Colonic mucosa (tissue), 4 donors: ENCODE data around the gene OR5AS1. TPM values are rescaled to one million over a fixed set of nuclear protein-coding genes. Genes with fewer than 3 reads are reported as not detected.

Experiments used
- DNase-seq: peaks from one replicate; pipeline ENCODE4 v3.0.0-alpha.2; 2020
- H3K27ac ChIP-seq: fragments of 200-600 bp; one replicate; pipeline ENCODE4 v1.8.0; 2021
- H3K27me3 ChIP-seq: fragments of 200-600 bp; one replicate; pipeline ENCODE4 v1.8.0; 2021
- H3K36me3 ChIP-seq: fragments of 200-600 bp; one replicate; pipeline ENCODE4 v1.8.0; 2021
- H3K4me1 ChIP-seq: fragments of 200-600 bp; one replicate; pipeline ENCODE4 v1.8.0; 2021; ENCODE audit warnings: mild to moderate bottlenecking
- H3K4me3 ChIP-seq: fragments of 200-600 bp; one replicate; pipeline ENCODE4 v1.8.0; 2021
- H3K9ac ChIP-seq, 2 donors: one replicate each; pipeline ENCODE4 v1.7.0; 2013; ENCODE audit warnings: control low read depth in 2 of 2, low read depth in 2 of 2, low read length in 2 of 2
- H3K9me3 ChIP-seq: fragments of 200-600 bp; one replicate; pipeline ENCODE4 v1.8.0; 2021
- intact Hi-C: fragments of 100-400 bp; cut with DNase I; formaldehyde crosslinking; loops from one replicate; pipeline ENCODE4 v1.14.1; 2022
- total RNA-seq, 2 donors: library from RNA; stranded (reverse); fragmentation: NEBNext Ultra II Directional in 1 of 2; extraction: Animal tissue kit (Norgen Biotek cat#: 25700) in 1 of 2; gene quantifications; one replicate each; pipeline ENCODE4 v1.2.1, GENCODE V29; 2021
- TF ChIP-seq, protein P1 (sequence below): fragments of 200-600 bp; IDR thresholded peaks from one replicate; pipeline ENCODE4 v1.8.0; 2022; ENCODE audit warnings: antibody characterized with exemption, mild to moderate bottlenecking
- donor health status: healthy.
- donor health status: DM: no; HTN: no; CAD: no.
- donor health status: DM: no; HTN: no; CAD: no.

The OR5AS1 gene
- total RNA-seq: not detected

DNA sequence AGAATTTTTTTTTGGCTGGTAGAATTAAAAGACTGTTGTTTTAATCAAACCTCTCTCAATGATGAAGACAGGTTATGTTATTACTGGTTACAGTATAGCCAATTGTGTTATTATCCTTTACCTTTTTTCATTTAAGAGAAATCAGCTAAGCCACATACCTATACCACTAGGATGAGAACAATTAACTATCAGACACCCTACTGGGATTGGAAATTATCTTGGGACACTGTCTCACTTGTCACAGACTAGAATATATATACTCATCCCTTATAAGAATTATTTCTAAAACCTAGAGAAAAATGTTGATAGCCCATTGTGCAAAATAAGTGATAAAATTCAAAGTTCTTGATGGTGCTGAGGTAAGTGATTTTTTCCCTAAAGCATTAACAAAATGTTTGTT is at the start of gene OR5AS1:
Gene OR5AS1 (plus strand): TSS at position 301 of the 400 bp plus-strand sequence. CDS start 2,765 bp downstream, outside the sequence.
- Histone ChIP-seq H3K27ac (no peak within 1 kb of the TSS), H3K4me3 (no peak within 1 kb of the TSS), H3K9me3 (no peaks in the 10 kb centered on the region), H3K27me3 (no peaks in the 10 kb centered on the region), H3K36me3 (no peaks in the 10 kb centered on the region), H3K9ac (no peak within 1 kb of the TSS), H3K4me1 (no peaks in the 10 kb centered on the region)
- TF ChIP-seq, protein P1, sequence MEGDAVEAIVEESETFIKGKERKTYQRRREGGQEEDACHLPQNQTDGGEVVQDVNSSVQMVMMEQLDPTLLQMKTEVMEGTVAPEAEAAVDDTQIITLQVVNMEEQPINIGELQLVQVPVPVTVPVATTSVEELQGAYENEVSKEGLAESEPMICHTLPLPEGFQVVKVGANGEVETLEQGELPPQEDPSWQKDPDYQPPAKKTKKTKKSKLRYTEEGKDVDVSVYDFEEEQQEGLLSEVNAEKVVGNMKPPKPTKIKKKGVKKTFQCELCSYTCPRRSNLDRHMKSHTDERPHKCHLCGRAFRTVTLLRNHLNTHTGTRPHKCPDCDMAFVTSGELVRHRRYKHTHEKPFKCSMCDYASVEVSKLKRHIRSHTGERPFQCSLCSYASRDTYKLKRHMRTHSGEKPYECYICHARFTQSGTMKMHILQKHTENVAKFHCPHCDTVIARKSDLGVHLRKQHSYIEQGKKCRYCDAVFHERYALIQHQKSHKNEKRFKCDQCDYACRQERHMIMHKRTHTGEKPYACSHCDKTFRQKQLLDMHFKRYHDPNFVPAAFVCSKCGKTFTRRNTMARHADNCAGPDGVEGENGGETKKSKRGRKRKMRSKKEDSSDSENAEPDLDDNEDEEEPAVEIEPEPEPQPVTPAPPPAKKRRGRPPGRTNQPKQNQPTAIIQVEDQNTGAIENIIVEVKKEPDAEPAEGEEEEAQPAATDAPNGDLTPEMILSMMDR: no peak
- DNase-seq: no peak
- intact Hi-C loops: no loop called here

DNA sequence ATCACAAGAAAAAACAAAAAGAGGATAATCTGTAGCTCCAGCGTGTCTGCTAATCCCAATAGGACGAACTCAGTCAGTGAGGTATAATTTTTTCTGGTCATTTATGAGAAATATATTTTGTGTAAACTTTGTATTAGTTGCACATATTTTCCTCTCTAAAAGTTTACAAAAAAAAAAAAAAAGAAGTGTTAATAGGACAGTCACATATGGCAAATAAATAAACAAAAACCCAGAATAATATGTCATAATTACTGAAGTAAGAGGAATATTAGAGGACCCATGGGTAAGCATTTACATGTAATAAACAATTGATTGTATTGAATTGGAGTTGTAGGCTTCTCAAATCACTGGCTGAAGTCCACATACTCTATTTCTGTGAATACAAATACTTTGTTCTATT is 32.9 kb upstream of the OR5AS1 start, which contains the start of gene OR5F1:
Gene OR5F1 (minus strand): TSS at position 101 of the 400 bp plus-strand sequence. CDS start 0 bp downstream, at position 101.
- no peaks in the 10 kb centered on the region for H3K36me3 ChIP-seq
- intact Hi-C loops: no loop called here
- H3K9ac ChIP-seq: no peak within 1 kb of the TSS
- no peaks in the 10 kb centered on the region for H3K27me3 ChIP-seq
- H3K9me3 ChIP-seq: no peaks in the 10 kb centered on the region
- H3K4me1 ChIP-seq: no peaks in the 10 kb centered on the region
- no peak within 1 kb of the TSS for H3K4me3 ChIP-seq
- TF ChIP-seq, protein P1: no peak
- no peak for DNase-seq
- no peak within 1 kb of the TSS for H3K27ac ChIP-seq

DNA sequence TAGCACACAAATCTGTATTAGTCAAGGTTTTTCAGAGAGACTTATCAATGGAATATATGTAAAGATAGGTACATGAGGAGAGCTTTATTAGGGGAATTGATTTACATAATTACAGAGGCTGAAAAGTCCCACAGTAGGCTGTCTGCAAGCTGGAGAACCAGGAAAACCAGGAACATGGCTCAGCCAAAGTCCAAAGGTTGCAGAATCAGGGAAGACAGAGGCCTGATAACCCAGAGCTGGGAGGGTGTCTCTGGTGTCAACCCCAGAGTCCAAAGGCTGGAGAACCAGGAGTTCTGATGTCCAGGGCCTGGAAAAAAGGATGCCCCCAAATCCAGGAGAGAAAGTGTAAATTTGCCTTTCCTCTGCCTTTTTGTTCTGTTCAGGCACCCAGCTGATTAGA is 16.7 kb upstream of the OR5AS1 start:
- Histone ChIP-seq H3K36me3 (no peaks in the 10 kb centered on the region), H3K4me1 (no peaks in the 10 kb centered on the region), H3K27me3 (no peaks in the 10 kb centered on the region), H3K9ac (no peak overlapping the region), H3K27ac (no peak overlapping the region), H3K4me3 (no peak overlapping the region), H3K9me3 (no peaks in the 10 kb centered on the region)
- no peak for DNase-seq
- TF ChIP-seq, protein P1: no peak
- intact Hi-C loops: no loop called here

DNA sequence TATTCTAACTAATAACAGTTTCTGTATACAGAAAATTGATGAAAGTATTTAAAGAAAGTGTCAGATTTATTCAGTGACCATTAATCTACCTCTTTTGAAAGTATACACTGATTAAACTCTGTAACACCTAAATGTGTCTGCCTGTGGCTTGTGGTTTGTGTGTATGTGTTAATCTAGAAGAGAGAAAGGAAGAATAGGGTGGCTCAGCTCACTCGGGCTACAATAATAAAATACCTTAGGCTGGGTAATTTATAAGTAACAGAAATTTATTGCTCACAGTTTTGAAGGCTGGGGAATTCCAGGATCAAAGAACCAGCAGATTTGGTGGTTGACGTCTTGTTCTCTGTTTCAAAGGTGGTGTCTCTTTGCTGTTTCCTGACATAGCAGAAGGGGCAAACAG is 13.6 kb upstream of the OR5AS1 start:
- H3K27ac ChIP-seq: no peak overlapping the region
- intact Hi-C loops: no loop called here
- TF ChIP-seq, protein P1: no peak
- H3K9ac ChIP-seq: no peak overlapping the region
- no peak overlapping the region for H3K4me3 ChIP-seq
- H3K27me3 ChIP-seq: no peaks in the 10 kb centered on the region
- H3K36me3 ChIP-seq: no peaks in the 10 kb centered on the region
- H3K4me1 ChIP-seq: no peaks in the 10 kb centered on the region
- no peak for DNase-seq
- no peaks in the 10 kb centered on the region for H3K9me3 ChIP-seq

DNA sequence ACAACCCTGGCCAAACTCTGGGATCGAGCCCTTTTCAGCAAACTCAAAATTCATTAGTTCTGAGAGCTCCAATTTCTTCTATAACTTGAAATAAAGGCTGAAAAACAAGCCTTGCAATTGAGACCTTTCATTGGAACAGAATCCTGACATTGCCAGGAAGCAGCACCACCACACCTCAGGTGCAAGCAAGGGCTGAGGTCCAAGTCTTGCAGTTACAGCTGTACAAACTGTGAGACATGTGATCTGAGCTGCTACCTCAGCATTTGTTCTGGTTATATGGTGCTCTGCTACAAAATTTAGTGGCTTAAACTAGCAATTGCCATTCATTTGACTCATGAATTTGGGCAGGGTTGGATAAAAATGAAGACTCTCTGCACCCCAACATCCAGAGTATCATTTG is 18.1 kb downstream of the OR5AS1 start:
- Histone ChIP-seq H3K9me3 (no peaks in the 10 kb centered on the region), H3K4me3 (no peak overlapping the region), H3K9ac (no peak overlapping the region), H3K36me3 (no peaks in the 10 kb centered on the region), H3K27ac (no peak overlapping the region), H3K27me3 (no peaks in the 10 kb centered on the region), H3K4me1 (no peaks in the 10 kb centered on the region)
- DNase-seq: no peak
- intact Hi-C loops: no loop called here
- TF ChIP-seq, protein P1: no peak
